ENCODE data around the gene ADD2.
A peak's percentile ranks its signal among the peaks of the same experiment; 100 is the strongest.

ADD2 gene

GRCh38 chr2:70785137-70785911 is 17.3 kb upstream of the ADD2 start:
- peak in 1 of 3 experiments; percentile 35 for DNase-seq (ENCODE audit: low read depth in 3 of 3)

- DNase-seq (ENCODE audit: low read depth in 3 of 3), result no peak
These were observed 16.3 kb upstream of the ADD2 start for GRCh38 chr2:70784320-70784719.

DNA sequence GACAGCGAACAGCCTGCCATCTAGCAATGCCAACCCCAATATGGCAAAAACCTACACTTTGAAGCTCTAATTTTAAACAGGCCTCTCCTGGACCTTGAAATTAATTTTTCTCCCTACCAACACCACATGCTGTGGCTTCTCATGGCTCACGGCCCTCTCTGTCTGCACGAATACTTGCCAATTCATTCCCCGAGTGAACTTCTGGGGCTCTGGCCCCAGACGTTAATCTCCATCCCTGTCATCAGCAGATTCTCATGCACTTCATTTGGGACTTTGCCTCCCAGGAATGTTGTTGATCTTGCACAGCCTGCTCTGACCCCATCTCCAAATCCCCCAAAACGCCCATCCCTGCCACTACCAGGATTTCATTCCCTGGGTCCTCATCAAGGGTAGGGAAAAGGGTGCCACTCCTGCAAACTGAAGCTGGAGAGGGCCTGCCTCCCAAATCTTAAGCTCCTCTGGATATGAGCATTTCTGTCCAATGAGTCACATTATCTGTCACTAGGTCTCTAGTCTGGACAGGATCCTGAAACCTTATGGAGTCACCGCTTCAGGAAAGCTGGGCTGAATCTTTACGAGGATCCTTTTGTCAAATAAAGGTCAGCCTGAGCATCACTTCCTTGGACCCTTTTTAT is 12.0 kb upstream of the ADD2 start:
- no peak for DNase-seq (ENCODE audit: low read depth in 3 of 3)

DNA sequence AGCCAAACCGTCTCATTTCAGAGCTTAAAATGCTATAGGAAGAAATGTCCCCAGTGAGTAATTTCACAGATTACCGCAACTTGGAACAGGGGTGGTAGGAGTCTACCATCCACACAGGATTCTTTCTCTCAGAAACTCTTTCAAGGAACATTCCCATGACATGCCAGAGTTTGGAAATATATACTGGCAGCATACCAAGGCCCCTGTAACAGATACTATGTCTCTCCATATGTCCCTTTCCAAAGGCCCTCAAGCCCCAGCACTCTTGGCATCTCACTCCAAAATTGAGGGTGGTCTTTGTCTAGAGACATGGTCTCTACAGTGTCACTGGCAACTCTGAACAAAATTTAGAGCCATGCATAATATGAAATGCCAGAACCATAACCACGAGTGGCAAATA is 11.5 kb upstream of the ADD2 start:
- DNase-seq (ENCODE audit: low read depth in 3 of 3), result no peak

- no peak for DNase-seq (ENCODE audit: low read depth in 3 of 3)
These were observed 10.7 kb upstream of the ADD2 start for GRCh38 chr2:70778676-70779075.

GRCh38 chr2:70777450-70777849 is 9.4 kb upstream of the ADD2 start:
- no peak for DNase-seq (ENCODE audit: low read depth in 3 of 3)

DNA sequence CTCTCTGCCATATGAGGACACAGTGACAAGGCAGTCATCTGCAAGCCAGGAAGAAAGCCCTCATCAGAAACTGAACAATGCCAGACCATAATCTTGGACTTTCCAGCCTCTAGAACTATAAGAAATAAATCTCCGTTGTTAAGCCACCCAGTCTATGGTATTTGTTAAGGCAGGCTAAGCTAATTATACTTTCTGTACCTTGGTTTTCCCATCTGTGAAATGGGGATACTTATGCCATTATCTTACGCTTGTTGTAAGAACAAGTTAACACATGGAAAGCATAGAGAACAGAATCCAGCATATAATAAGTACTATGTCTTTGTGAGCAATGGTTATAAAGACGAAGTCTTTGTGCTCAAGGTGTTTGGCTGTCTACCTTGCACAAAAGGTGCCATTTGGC is 8.3 kb upstream of the ADD2 start:
- no peak for DNase-seq (ENCODE audit: low read depth in 3 of 3)

DNA sequence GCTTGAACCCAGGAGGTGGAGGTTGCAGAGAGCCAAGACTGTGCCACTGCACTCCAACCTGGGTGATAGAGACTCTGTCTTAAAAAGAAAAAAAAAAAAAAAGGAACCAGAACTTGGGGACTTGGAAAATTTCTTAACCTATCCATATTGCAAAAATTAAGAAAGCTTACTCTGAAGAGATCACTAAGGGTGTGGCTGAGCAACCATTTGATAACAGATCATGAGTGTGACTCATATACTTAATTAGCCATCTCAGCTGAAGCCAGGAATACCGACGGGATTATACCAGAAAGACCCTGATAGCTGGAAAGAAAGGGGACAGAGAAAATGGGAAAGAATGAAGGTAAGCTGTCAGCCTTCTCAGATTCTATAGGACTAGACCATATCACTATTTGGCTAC is 7.1 kb upstream of the ADD2 start:
- no peak for DNase-seq (ENCODE audit: low read depth in 3 of 3)

GRCh38 chr2:70772486-70773155 is 4.6 kb upstream of the ADD2 start:
- no peak for DNase-seq (ENCODE audit: low read depth in 3 of 3)

DNA sequence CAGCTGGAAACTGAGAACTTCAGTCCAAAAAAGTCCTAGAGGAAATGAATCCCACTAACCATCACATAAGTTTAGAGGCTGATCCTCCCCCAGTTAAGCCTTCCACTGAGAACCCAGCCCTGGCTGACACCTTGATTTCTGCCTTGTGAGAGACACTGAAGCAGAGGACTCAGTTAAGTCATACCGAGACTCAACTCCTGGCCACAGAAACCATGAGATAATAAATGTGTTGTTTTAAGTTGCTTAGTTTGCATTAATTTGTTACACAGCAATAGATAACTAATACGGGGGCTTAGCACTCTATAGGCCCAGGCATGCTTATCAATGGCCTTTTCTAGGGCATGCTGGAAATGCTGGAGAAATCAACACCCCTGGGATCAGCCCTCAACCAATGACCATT is 3.4 kb upstream of the ADD2 start:
- DNase-seq (ENCODE audit: low read depth in 3 of 3), result no peak

DNA sequence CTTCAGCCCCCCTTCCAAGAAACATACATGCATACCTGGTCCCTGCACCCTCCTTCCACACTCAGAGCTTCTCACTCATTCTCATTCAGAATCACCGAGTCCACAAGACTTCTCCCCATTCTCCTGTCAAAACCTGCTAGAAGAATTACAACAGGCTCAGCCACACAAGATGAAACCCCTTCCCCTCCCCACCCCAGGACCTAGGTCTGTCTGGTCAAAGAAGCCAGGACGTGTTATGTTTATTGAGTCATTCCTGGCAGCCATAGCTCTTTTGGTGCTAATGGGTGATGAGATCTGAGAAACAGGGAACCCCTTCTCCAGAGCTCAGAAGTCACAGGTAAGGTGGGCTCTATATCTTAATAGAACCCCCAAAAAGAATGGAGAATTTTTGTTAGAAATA is 1.4 kb upstream of the ADD2 start:
- DNase-seq (ENCODE audit: low read depth in 3 of 3), result no peak

- no peak for DNase-seq (ENCODE audit: low read depth in 3 of 3)
These were observed 638 bp upstream of the ADD2 start for GRCh38 chr2:70768590-70769085.

DNA sequence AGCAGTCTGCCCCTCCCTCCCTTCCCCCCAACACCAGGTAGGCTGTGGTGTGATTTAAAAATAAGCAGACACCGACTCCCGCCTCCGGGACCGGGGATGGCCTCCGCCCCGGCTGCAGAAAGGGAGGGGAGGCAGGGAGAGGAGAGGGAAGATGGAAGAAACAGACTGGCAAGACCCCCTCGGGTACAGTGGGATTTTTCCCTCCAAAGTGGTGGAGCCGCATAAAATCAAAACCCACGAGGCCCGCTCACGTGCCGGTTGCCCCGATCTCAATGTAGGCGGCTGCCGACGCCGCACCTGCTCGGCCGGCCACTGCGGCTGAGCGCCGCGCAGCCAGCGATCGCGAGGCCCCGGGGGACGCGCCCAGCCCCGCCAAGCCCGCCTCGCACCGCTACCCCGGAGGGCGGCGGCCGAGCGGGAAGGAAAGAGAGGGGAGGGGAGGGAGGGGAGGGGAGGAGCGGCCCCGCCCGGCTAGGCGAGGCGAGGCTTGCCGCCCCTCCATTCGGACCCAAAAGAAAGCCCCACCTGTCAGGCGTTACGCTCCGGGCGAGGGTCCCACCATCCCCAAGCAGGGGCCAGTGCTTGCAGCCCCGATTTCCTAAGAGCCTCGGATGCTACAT is 811 bp downstream of the ADD2 start:
- DNase-seq (ENCODE audit: low read depth in 3 of 3), result peak in 1 of 3 experiments; percentile 5

DNA sequence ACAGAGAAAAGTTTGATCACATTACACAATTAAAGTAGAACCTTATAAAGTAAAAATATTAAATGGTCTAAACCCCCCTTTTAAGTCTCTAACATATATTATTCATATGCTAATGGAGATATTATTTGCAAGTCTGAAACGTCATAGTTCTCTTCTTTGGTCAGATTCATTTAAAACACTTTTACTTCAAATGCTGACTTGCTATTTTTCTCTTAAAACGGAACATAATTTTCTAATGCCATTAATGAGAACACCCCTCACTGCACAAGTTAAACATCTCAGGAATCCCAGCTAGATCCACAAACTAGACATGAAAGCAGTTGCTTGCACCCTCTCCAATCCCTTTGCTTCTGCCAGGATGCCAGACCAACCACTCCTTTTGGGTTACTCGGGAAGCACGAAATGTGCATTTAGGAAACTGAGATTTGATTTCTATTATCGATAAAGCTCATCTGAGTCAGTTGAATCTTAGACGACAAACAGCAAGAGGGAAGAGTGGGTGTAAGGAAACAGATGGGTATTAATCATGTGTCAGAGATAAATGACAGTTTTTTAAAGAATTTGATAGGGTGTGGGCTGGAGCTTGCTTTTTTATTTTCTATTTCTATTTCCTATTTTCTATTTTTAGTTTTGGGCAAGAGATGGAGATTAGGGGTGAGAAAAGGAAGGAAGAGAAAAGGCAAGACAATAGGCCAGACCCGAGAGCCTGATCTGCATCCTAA is 1.5 kb downstream of the ADD2 start:
- DNase-seq (ENCODE audit: low read depth in 3 of 3), result no peak

GRCh38 chr2:70765507-70765906 is 2.5 kb downstream of the ADD2 start:
- DNase-seq (ENCODE audit: low read depth in 3 of 3), result no peak

- no peak for DNase-seq (ENCODE audit: low read depth in 3 of 3)
These were observed 8.6 kb downstream of the ADD2 start for GRCh38 chr2:70759446-70759845.

GRCh38 chr2:70757966-70758365 is 10.0 kb downstream of the ADD2 start:
- DNase-seq (ENCODE audit: low read depth in 3 of 3), result no peak

- no peak for DNase-seq (ENCODE audit: low read depth in 3 of 3)
These were observed 10.6 kb downstream of the ADD2 start for GRCh38 chr2:70757360-70757759.

- no peak for DNase-seq (ENCODE audit: low read depth in 3 of 3)
These were observed 11.9 kb downstream of the ADD2 start for GRCh38 chr2:70756128-70756527.

GRCh38 chr2:70753902-70754301 is 14.1 kb downstream of the ADD2 start:
- DNase-seq (ENCODE audit: low read depth in 3 of 3), result no peak

DNA sequence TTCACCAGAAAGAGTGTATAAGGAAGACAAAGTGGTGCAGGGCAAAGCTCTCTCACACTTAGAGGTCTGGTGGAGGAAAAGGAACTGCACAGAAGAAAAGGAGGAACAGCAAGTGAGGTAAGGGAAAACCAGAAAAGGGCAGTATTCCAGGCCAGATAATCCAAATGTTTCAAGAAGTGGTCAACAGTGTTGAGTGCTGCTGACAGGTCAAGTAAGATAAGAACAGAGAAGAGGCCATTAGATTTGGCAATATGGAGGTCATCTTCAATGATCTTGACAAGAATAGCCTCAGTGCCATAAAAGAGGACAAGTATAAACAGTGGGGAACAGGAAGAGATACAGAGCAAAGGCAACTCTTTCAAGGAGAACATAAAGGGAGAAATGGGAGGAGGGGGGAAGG is 15.0 kb downstream of the ADD2 start:
- DNase-seq (ENCODE audit: low read depth in 3 of 3), result no peak

DNA sequence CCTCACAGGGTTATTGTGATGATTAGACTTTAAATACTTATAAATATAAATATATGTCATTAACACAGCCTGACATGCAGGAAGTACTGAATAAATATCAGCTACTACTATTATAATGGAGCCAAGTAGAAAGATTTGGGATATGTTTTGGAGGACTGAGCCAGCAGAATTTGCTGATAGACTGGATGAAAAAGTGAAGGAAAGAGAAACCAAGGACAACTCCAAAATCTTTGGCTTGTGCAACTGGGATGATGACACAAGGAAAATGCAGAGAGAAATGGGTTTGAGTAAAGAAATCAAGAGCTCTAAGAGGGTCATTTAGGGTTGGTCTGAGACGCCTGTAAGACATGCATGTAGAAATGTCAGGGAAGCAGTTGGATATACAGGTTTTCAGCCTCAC is 15.6 kb downstream of the ADD2 start:
- DNase-seq (ENCODE audit: low read depth in 3 of 3), result no peak
